Mucosa of descending colon (tissue), 3 donors: ENCODE measurements around the gene ZNF846. TPM values are rescaled to one million over a fixed set of nuclear protein-coding genes. Genes with fewer than 3 reads are reported as not detected.
"Not testable (repeated sequence)": the region's sequence is repeated elsewhere in the genome, so short reads cannot be mapped to it uniquely, and the experiment has no call there.

Source experiments
- ATAC-seq: fragments of 200-7000 bp; cut with Tn5 transposase; one replicate; pipeline ENCODE4 v1.9.1; 2020; ENCODE audit warnings: mild to moderate bottlenecking, moderate library complexity
- DNase-seq, 3 donors: peaks; one replicate each; pipeline ENCODE4 v3.0.0-alpha.2; 2020
- H3K36me3 ChIP-seq: fragments of 200-600 bp; one replicate; pipeline ENCODE4 v1.8.0; 2021; ENCODE audit warnings: low read depth, mild to moderate bottlenecking
- H3K4me1 ChIP-seq: fragments of 200-600 bp; one replicate; pipeline ENCODE4 v1.8.0; 2021; ENCODE audit warnings: low read depth, mild to moderate bottlenecking
- H3K4me3 ChIP-seq: fragments of 200-600 bp; one replicate; pipeline ENCODE4 v1.8.0; 2021; ENCODE audit warnings: mild to moderate bottlenecking
- H3K9me3 ChIP-seq: fragments of 200-600 bp; one replicate; pipeline ENCODE4 v1.8.0; 2021; ENCODE audit warnings: mild to moderate bottlenecking
- intact Hi-C, 2 donors: fragments of 100-400 bp; cut with DNase I in 1 of 2; cut with micrococcal nuclease in 1 of 2; formaldehyde crosslinking; loops; one replicate each; pipeline versions ENCODE4 v1.11.0 to v1.11.1; 2022; cut with DNase I, micrococcal nuclease
- total RNA-seq, 3 donors: library from RNA; stranded (reverse); fragmentation: NEBNext Ultra II Directional in 2 of 3; extraction: Animal tissue kit (Norgen Biotek cat#: 25700) in 2 of 3; gene quantifications; one replicate each; pipeline versions ENCODE4 v1.2.1 to v1.2.4, GENCODE V29; 2021 to 2023
- TF ChIP-seq, protein P1 (sequence below): fragments of 200-600 bp; IDR thresholded peaks from one replicate; pipeline ENCODE4 v1.8.0; 2022; ENCODE audit warnings: antibody characterized with exemption, mild to moderate bottlenecking
- donor health status: DM: no; HTN: no; CAD: no; lungs with moderate emphysema.
- donor health status: DM: no; HTN: no; CAD: no.
- donor health status: DM: no; HTN: yes; CAD: no.

Gene ZNF846
- total RNA-seq, 3 donors from 2014 or later: 13.4 to 22.1 (median 20.2) TPM

DNA sequence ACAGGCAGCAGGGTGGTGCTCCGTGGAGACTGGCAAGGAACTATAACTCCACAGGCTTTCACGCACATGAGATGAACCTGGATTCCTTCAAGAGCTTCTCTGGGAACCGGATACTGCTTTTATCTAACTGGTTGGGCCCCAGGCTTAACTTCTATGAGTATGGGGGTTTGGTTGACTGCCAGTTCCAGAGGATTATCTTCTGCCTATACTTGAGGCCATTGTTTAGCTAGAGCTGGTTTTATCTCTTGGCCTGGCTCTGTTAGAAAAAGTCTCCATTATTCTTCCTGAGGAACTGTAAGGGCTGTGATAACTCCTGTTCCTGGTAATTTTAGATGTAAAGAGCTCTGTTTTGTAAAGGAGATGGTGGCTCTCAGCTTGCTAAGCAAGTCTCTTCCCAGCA lies 40.9 kb downstream of the ZNF846 start:
- DNase-seq (no peak), ATAC-seq (no peak)
- no peaks in the 10 kb centered on the region for H3K4me1 ChIP-seq
- no peaks in the 10 kb centered on the region for H3K9me3 ChIP-seq
- intact Hi-C loops: no loop called here
- no peaks in the 10 kb centered on the region for H3K36me3 ChIP-seq
- TF ChIP-seq, protein P1, sequence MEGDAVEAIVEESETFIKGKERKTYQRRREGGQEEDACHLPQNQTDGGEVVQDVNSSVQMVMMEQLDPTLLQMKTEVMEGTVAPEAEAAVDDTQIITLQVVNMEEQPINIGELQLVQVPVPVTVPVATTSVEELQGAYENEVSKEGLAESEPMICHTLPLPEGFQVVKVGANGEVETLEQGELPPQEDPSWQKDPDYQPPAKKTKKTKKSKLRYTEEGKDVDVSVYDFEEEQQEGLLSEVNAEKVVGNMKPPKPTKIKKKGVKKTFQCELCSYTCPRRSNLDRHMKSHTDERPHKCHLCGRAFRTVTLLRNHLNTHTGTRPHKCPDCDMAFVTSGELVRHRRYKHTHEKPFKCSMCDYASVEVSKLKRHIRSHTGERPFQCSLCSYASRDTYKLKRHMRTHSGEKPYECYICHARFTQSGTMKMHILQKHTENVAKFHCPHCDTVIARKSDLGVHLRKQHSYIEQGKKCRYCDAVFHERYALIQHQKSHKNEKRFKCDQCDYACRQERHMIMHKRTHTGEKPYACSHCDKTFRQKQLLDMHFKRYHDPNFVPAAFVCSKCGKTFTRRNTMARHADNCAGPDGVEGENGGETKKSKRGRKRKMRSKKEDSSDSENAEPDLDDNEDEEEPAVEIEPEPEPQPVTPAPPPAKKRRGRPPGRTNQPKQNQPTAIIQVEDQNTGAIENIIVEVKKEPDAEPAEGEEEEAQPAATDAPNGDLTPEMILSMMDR: no peak
- H3K4me3 ChIP-seq: no peak overlapping the region

DNA sequence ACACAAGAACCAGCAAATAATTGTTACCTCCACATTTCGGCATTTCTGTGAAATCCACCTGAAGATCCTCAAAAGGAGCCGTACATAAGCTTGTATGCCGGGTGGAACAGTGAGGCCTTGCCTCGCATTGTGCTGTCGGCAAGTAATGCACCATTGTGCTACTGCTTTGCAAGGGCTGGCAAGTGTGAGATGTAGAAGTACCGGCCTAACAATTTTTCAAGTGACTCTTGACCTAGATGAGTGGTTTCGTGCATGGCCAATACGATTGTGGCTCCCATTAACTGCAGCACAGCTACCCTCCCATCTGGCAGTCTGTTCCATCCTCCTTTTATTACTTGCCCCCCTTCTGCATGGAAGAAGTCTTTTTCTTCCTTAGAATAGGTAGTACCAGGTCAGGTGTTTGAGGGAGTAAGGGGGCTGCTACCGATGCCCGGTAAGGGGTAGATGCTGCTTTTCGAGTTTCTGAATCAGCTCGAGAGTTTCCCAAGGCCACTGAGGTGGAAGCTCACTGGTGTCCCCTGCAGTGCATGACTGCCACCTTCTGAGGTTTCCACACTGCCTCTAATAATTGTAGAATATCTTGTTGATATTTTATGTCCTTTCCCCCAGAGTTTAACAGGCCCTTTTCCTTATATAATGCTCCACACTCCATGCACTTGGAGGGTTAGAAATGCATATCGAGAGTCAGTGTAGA lies 42.9 kb downstream of the ZNF846 start:
- H3K4me3 ChIP-seq, ATAC-seq, H3K9me3 ChIP-seq, DNase-seq, intact Hi-C loops, H3K4me1 ChIP-seq, H3K36me3 ChIP-seq: not testable (repeated sequence)

DNA sequence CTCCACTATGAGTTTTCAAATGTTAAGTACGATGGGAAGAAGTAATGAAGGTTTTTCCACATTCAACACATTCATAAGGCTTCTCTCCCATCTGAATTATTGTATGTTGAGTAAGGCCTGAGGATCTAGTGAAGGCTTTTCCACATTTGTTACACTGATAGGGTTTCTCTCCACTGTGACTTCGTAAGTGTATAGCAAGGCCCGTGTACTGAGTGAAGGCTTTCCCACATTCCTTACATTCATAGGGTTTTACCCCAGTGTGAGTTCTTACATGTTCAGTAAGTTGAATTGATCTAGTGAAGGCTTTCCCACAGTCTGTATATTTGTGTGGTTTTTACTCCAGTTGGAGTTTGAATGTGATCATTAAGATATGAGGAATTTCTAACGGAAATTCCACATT lies 44.4 kb downstream of the ZNF846 start:
- TF ChIP-seq, protein P1: no peak
- H3K36me3 ChIP-seq: no peaks in the 10 kb centered on the region
- H3K4me1 ChIP-seq: no peaks in the 10 kb centered on the region
- H3K4me3 ChIP-seq: no peak overlapping the region
- intact Hi-C loops: no loop called here
- no peaks in the 10 kb centered on the region for H3K9me3 ChIP-seq
- ATAC-seq: no peak
- no peak for DNase-seq

DNA sequence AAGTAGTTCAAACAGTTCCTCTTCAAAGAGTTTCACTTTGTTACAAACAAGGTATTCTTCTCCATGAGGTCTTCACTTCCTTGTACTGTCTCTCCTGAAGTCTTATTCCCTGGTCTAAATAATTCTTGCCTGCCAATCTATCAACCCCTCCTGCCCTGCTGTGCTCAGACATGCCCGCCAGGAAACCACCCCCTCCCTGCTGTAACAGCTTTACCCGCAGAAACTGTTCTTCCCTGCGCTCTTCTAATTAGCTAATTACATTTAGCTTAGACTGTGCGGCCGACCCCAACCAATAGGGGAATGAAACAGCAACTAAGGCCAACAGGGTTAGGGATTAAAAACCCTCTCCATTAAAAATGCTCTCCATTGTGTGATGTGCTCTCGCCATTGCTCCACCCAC lies 46.7 kb downstream of the ZNF846 start:
- H3K9me3 ChIP-seq: no peaks in the 10 kb centered on the region
- intact Hi-C loops: no loop called here
- DNase-seq: no peak
- H3K36me3 ChIP-seq: no peaks in the 10 kb centered on the region
- no peak overlapping the region for H3K4me3 ChIP-seq
- no peak for ATAC-seq
- TF ChIP-seq, protein P1: no peak
- no peaks in the 10 kb centered on the region for H3K4me1 ChIP-seq

DNA sequence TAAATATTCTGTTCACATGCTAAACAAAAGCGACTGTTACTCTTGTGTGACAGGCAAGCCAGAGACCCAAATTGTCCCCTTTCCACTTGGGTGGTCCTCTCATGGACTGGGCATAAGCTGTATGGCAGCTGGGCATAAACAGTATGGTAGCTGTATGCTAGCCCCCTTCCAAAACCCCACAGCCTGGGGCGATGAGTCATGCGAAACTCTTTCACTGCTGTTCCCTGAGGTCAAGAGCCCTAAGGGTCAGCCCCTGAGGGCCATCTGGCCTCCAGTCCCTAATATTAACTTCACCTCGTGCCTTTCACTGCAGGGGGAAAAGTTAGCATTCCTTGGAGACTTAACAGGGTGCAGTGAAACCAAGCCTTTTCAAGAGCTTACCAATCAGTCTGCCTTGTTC lies 48.0 kb downstream of the ZNF846 start:
- TF ChIP-seq, protein P1: no peak
- Histone ChIP-seq H3K4me1 (no peaks in the 10 kb centered on the region), H3K4me3 (no peak overlapping the region), H3K9me3 (no peaks in the 10 kb centered on the region), H3K36me3 (no peaks in the 10 kb centered on the region)
- ATAC-seq: no peak
- no peak for DNase-seq
- intact Hi-C loops: no loop called here

DNA sequence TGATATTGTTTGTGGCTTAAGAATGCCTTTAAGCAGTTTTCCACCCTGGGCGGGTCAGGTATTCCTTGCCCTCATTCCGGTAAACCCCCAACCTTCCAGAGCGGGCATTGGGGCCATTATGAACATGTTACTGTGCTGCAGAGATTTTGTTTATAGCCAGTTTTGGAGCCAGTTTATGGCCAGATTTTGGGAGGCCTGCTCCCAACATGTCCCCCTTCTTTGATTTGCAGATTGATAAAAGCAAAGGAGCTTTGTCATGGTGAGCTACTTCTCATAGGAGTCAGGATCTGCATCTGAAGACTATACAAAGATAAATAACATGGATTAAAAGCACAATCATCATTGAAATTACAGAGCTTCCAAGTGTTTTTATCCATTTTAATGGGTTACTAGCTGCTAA lies 56.7 kb downstream of the ZNF846 start:
- Histone ChIP-seq H3K4me1 (no peaks in the 10 kb centered on the region), H3K36me3 (no peaks in the 10 kb centered on the region), H3K9me3 (peaks cover 29% of the 10 kb centered on the region), H3K4me3 (no peak overlapping the region)
- DNase-seq: no peak
- TF ChIP-seq, protein P1: no peak
- intact Hi-C loops: no loop called here
- ATAC-seq: no peak
